Measurements from ENCODE around the gene KCNJ4.
"Not testable (repeated sequence)": the region's sequence is repeated elsewhere in the genome, so short reads cannot be mapped to it uniquely, and the experiment has no call there.

The KCNJ4 gene

GRCh38 chr22:38470179-38470578 lies 15.2 kb upstream of the KCNJ4 start:
- DNase-seq (ENCODE audit: low read depth in 2 of 2) = not testable (repeated sequence)

GRCh38 chr22:38469306-38469781 lies 14.3 kb upstream of the KCNJ4 start:
- no peak for DNase-seq (ENCODE audit: low read depth in 2 of 2)

- no peak for DNase-seq (ENCODE audit: low read depth in 2 of 2)
Measured at GRCh38 chr22:38468443-38469305, 13.7 kb upstream of the KCNJ4 start.

- peak; percentile 57 to 58 for DNase-seq (ENCODE audit: low read depth in 2 of 2)
Measured at GRCh38 chr22:38467904-38468442, 13.0 kb upstream of the KCNJ4 start, which contains the start of gene KDELR3. Gene KDELR3, plus strand, starts transcription at chr22:38468096. Its CDS starts 138 bp downstream, at chr22:38468234.

- DNase-seq (ENCODE audit: low read depth in 2 of 2) = no peak
Measured at GRCh38 chr22:38467438-38467903, 12.5 kb upstream of the KCNJ4 start.

GRCh38 chr22:38465673-38466490 lies 10.9 kb upstream of the KCNJ4 start:
- DNase-seq (ENCODE audit: low read depth in 2 of 2) = no peak

GRCh38 chr22:38464992-38465672 lies 10.1 kb upstream of the KCNJ4 start:
- no peak for DNase-seq (ENCODE audit: low read depth in 2 of 2)

GRCh38 chr22:38462960-38463784 lies 8.2 kb upstream of the KCNJ4 start:
- no peak for DNase-seq (ENCODE audit: low read depth in 2 of 2)

- DNase-seq (ENCODE audit: low read depth in 2 of 2) = peak; percentile 59 to 63
Measured at GRCh38 chr22:38461414-38462081, 6.5 kb upstream of the KCNJ4 start.

GRCh38 chr22:38461057-38461413 lies 6.0 kb upstream of the KCNJ4 start:
- DNase-seq (ENCODE audit: low read depth in 2 of 2) = no peak

GRCh38 chr22:38460426-38460840 lies 5.4 kb upstream of the KCNJ4 start:
- DNase-seq (ENCODE audit: low read depth in 2 of 2) = no peak

- no peak for DNase-seq (ENCODE audit: low read depth in 2 of 2)
Measured at GRCh38 chr22:38456841-38457699, 2.1 kb upstream of the KCNJ4 start.

GRCh38 chr22:38456272-38456835 lies 1.4 kb upstream of the KCNJ4 start:
- DNase-seq (ENCODE audit: low read depth in 2 of 2) = no peak

- DNase-seq (ENCODE audit: low read depth in 2 of 2) = no peak
Measured at GRCh38 chr22:38455530-38456271, 702 bp upstream of the KCNJ4 start.

- DNase-seq (ENCODE audit: low read depth in 2 of 2) = no peak
Measured at GRCh38 chr22:38454353-38455075, 485 bp downstream of the KCNJ4 start.

- DNase-seq (ENCODE audit: low read depth in 2 of 2) = no peak
Measured at GRCh38 chr22:38453996-38454352, 1.0 kb downstream of the KCNJ4 start.

- no peak for DNase-seq (ENCODE audit: low read depth in 2 of 2)
Measured at GRCh38 chr22:38453066-38453672, 1.8 kb downstream of the KCNJ4 start.
